GM18907 (cell line): ENCODE measurements around the gene COPB1.
A peak's percentile ranks its signal among the peaks of the same experiment; 100 is the strongest.
"Not testable (repeated sequence)": the region's sequence is repeated elsewhere in the genome, so short reads cannot be mapped to it uniquely, and the experiment has no call there.

Experiments
- ATAC-seq: cut with Tn5 transposase; IDR thresholded peaks from one replicate; pipeline ENCODE4 v1.9.1; 2021; ENCODE audit warnings: mild to moderate bottlenecking, moderate library complexity; ENCODE audit not compliant: unreplicated experiment

Gene COPB1, protein sequence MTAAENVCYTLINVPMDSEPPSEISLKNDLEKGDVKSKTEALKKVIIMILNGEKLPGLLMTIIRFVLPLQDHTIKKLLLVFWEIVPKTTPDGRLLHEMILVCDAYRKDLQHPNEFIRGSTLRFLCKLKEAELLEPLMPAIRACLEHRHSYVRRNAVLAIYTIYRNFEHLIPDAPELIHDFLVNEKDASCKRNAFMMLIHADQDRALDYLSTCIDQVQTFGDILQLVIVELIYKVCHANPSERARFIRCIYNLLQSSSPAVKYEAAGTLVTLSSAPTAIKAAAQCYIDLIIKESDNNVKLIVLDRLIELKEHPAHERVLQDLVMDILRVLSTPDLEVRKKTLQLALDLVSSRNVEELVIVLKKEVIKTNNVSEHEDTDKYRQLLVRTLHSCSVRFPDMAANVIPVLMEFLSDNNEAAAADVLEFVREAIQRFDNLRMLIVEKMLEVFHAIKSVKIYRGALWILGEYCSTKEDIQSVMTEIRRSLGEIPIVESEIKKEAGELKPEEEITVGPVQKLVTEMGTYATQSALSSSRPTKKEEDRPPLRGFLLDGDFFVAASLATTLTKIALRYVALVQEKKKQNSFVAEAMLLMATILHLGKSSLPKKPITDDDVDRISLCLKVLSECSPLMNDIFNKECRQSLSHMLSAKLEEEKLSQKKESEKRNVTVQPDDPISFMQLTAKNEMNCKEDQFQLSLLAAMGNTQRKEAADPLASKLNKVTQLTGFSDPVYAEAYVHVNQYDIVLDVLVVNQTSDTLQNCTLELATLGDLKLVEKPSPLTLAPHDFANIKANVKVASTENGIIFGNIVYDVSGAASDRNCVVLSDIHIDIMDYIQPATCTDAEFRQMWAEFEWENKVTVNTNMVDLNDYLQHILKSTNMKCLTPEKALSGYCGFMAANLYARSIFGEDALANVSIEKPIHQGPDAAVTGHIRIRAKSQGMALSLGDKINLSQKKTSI

DNA sequence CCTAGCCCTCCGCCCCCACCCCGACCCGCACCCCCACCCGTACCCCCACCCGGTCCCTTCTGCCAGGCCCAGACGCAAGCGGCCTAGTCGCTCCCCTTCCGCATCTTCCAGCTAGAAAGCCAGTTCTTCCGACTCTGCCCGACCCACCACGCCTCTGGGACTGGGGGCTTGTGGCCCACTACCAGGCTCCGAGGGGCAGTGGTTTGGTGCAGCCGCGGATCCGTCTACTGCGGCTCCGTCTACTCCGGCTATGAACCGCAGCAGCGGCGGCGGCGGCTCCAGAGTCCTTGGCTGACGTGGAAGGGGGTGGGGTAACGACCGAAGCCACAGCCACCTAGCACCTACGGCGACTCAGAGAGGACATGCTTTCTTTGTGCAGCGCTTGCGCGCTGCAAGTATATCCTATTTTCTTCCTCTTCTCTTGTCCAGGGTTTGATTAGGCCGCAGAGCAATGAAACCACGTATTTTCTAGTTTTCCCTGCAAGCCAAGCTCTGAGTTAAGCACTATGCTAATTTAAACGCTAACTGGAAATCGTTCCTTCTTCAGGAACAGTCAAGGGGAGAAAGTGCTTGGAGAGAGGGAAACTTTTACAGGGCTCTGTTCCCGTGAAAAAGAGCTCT lies at the start of gene COPB1:
Gene COPB1, minus strand, starts transcription at position 252 of the 621 bp plus-strand sequence. CDS start 883 bp downstream, outside the sequence.
- ATAC-seq = peak; percentile 85

DNA sequence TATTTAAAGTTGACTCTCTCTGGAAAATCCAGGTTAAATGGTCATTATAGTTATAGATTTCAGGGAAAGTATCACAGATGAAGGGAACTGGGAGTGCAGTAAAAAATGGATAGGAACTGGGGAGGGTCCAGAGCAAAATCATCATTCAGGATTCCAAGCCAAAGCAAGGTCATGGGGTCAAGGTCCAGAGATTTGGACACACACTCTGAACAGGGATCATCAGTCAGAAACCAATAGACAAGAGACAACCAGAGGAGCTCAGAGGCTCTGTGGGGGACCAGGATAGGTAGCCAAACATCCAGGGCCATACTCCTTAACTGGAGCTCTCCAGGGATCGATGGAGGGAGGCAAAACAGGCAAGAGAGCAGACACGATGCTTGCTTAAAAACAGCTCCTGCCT lies 47.8 kb upstream of the COPB1 start:
- no peak for ATAC-seq

DNA sequence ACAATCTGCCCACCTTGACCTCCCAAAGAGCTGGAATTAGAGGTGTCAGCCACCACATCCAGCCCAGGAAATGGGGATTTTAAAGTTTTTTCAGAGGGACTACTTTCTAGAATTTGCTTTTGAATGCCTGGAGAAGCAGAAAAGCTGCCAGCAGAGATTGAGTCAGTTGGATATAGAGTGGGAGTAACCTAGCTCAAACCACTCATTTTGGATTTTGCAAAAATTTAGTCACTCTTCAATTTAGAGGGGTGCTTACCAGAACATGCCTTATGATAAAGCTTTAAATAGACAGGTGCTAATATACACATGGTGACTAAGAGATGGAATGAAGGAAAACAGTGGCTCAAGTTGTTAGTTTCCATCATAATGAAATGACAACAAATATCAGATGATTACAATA lies 47.1 kb upstream of the COPB1 start:
- no peak for ATAC-seq

DNA sequence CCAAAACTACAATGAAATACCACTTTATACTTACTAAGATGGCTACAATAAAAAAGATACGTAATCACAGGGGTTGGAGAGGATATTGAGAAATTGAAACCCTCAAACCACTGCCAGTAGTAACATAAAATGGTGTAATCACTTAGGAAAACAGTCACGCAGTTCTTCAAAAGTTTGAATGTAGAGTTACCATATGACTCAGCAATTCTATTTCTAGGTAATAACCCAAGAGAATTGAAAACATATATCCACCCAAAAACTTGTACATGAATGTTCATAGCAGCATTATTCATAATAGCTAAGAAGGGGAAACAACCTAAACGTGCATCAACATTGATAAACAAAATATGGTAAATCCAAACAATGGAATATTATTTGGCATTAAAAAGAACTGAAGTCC lies 45.0 kb upstream of the COPB1 start:
- ATAC-seq = peak; percentile 84

DNA sequence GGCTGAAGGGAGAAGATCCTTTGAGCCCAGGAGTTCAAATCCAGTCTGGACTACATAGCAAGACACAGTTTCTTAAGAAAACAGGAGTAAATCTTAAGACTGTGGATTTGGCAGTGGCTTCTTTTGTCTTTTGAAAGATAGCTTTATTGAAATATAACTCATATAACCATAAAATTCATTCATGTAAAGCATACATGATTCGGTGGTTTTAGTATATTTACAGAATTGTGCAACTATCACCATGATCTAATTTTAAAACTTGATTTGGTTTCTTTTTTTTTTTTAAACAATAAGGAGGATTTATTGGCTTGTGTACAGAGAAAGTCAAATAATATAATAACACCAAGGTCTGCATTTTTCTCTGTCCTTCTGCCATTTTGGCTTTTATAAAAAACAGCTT lies 43.6 kb upstream of the COPB1 start:
- ATAC-seq = no peak

DNA sequence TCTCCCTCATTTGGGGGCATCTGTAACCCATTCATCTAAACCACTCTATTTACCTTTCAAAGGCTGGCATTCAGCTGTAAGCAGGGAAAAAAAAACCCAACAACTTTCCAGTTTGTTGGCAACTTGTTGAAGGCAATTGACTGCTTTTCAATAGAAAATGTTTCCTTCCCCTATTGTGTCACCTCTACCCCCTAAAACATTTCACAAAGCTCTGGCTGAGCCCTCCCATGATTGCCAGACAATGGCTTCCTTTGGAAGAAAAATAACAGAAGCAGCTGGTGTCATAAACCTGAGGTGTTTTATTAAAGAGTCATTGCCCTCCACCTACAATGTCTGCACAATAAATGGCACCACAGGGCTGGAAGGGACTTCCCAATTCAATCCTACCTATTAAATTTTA lies 42.7 kb upstream of the COPB1 start:
- ATAC-seq = no peak

DNA sequence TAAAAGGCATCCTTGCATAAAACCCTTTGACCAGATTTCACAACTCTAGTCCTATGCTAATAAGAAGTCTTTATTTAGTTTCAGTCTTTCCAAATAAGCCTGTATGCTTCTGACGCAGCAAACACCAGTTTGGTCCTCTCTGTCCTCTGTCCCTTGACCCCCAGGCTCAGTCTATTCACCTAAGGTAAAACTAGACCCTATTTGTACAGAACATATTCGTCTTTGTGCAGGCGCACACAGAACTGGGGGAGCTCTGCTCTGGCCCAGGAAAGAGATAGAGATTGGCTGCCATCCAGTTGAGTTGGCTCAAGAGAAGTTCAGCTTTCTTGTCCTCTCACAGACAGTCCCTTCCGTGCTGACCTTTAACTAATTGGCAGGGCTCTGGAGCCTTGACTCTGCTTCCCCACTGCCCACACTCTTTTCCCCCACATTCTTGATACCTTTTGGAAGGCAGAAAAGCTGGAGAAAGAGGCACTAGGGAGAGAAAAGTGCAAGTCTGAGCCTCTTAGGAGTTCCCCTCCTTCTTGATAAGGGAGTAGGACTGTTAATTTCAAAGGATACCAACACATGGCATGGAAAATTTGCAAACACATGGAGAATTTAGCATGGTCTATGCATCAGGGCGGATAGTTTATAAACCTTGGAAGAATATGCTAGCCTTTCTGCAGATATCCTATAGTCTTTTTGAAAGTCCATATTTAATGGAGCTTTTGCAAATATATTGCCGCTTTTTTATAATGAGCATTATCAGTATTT lies 41.8 kb upstream of the COPB1 start:
- no peak for ATAC-seq

DNA sequence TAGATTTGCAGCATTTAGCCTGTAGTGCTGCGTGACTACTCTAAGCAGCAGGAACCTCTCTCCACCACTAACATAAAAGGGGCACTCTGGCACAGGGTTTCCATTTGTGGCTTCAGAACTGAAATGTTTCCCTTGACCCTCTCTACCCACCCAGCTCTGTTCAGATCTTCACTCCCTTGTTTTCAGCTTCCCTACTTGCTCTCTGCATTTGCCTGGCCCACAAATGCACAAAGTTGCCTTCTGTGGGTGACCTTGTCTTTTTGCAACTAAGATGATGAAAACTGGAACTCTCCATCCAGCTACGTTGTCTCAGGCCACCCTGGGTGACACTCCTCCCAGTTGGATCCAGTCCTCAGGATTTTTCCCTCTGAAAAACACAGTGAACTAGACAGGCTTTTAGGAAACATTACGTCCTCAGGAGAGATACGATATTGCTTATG lies 40.4 kb upstream of the COPB1 start:
- ATAC-seq = no peak

DNA sequence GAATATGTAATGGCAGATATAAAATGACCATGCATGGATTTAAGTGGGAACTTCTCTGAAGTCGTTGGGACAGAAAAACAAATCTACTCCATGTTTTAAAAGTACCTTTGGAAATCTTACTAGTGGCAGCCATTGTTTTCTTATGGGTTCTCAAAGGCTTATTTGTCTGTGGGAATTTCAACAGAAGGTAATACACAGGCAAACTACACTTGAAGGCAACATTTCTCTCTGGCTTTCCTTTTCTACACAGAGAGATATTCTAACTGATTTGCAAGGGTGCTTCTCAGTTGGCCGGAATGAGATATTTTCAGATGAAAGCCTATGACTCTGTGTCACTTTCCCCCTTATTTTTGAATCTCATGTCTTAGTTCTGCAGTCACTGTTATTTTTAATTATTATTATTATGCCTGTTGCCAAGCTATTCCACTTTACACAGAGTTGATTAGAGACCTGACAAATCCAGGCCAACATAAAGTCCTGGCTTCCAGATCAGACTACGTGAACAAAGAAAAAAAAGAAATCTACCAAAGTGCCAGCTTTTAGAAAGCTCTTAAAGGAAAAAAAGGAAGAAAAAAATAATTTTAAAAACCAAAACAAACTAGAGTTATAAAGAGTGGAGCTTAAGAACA lies 39.4 kb upstream of the COPB1 start:
- no peak for ATAC-seq

DNA sequence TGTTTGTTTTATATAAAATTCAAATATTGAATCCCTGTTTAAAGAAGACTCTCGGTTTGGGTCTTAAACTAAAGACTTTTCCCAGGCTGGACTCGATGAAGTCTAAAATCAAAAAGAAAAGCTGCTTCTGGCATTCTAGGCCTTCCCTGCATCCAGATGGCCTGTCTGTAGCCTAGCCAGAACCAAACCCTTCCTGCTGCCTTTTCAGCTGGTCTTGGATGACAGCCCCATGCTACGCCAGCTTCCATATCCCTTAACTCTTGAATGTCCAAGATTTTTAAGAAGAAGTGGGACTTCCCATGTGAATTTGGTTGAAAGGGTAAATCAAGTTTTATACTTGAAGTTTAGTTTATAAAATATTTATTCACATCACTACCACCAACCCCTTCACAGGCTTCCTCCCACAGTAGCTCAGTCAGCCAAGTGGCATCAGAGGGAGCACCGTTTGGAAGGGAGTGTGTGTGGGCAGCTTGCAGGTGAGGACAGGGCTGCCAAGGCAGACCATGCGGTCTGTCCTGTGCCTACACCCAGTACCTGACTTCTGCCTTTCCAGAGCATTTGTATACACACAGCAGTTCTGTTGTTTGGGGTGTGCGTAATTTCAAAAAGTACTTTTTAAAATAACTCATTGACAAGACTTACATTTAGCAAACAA lies 38.8 kb upstream of the COPB1 start:
- ATAC-seq = no peak

DNA sequence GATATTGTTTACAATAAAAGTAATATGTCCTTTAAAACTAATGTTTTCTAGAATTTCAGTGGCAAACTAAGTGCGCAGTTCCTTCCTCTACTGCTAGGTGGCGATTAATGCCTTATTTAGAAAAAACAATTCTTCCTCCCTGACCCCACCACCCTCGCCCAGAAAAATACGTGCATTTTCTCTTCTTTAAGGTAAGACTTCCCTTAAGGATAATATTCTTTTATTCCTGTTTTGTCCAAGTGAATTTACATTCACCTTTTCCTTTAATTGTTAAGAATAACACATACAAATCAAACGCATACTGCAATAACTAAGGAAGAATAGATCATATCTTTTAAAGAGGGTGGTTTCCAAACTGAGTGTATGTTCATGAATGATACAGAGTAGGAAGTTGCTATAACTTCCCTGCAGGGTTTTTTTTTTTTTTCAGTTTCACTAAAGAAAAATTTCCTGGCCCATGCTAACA lies 37.6 kb upstream of the COPB1 start:
- ATAC-seq = peak; percentile 75

DNA sequence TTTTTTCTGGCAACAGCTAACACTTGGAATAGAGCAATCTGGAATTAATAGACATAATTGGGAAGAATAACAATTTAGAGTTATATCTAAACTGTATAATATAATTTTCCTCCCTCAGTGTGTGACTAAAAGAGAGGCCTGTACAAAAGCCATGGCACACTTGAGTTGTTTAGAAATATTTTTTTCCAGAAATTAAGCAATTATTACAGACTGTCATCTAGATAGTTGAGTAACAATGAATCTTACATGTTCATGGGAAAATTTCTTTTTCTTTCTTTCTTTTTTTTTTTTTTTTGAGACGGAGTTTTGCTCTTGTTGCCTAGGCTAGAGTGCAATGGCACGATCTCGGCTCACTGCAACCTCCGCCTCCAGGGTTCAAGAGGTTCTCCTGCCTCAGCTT lies 35.6 kb upstream of the COPB1 start:
- ATAC-seq = not testable (repeated sequence)

DNA sequence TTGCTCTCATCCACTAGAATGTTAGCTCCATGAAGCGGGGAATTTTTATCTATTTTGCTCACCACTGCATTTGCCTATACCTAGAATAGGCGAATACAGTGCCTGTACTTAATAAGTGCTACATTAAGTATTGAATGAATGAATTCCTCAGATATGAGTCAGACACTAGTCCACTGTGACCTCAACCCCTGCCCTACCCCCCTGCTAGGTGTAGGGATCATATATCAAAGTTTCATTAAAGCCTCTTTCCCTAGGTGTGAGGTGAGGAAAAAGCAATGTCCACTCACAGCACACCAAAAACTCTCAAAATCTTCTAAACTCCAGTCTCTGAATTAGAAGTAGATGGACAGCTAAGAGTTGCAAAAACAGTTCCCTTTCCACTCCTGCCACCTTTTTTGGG lies 30.3 kb upstream of the COPB1 start:
- ATAC-seq = no peak

DNA sequence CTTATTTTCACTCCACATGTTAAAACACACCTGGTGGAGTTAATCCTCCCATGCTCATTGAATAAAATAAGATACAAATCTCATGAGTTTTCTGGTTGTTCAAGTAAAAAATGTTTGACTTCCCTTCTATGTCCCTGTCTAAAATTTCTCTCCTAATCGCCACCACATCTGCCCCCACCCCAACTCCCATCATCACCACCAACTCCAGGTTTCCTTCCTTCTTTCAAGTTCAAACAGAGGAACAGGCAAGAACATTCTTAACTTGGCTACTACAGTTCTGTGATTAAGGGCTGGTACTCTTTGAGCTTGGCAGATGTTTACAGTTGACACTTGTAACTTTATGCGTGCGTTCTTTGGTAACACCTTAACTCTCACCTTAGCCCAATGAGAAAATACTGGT lies 29.7 kb upstream of the COPB1 start:
- ATAC-seq = no peak

DNA sequence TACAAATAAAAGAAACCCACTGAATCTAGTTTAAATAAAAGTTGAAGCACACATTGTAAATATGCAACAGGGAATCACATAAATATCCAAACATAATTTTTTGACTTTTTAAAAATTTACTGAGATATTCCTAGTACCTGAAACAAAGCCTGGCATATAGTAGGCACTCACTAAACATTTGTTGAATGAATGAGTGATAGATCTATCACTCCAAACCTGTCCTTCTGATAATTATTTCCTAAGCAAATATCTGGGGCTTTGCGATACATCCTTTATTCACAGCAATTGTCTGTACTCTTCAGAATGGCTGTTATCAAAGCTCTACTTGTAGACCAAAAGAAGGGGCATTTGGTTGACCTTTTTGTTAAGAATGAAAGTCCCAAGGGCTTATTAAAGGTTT lies 23.2 kb upstream of the COPB1 start:
- ATAC-seq = no peak

DNA sequence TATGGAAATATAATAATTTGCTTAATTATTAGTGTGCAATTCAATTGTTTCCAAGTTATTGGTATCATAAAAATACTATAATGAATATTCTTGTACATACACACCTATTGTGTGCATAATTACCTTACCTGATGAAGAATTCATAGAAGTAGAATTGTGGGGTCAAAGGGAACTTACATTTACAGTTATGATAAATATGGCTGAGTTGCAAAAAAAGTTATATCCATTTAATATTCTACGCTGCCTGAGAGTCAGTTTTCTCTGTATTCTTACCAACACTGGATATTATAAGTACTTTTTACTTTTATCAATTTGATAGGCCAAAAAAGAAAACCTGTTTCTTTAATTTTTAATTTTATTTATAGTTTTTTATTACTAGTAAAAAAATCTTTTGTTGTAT lies 22.6 kb upstream of the COPB1 start:
- no peak for ATAC-seq

DNA sequence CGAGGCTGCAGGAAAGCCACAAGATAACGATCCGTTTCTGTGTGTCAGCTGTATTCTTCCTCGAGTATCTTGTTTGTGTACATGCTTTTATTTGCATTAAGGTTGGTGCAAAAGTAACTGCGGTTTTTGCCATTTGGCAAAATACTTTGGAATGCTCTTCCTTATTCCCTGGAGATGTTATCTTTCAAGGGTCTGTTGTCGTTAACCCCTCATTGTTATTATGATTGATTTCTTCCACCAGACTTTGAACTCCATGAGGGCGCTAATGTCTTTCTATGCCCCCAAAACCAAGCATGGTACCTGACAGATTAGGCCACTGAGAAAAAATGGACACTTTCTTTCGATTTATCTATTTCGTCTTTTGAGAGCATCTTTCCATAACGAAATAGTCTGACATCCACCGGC lies 21.1 kb upstream of the COPB1 start:
- no peak for ATAC-seq

DNA sequence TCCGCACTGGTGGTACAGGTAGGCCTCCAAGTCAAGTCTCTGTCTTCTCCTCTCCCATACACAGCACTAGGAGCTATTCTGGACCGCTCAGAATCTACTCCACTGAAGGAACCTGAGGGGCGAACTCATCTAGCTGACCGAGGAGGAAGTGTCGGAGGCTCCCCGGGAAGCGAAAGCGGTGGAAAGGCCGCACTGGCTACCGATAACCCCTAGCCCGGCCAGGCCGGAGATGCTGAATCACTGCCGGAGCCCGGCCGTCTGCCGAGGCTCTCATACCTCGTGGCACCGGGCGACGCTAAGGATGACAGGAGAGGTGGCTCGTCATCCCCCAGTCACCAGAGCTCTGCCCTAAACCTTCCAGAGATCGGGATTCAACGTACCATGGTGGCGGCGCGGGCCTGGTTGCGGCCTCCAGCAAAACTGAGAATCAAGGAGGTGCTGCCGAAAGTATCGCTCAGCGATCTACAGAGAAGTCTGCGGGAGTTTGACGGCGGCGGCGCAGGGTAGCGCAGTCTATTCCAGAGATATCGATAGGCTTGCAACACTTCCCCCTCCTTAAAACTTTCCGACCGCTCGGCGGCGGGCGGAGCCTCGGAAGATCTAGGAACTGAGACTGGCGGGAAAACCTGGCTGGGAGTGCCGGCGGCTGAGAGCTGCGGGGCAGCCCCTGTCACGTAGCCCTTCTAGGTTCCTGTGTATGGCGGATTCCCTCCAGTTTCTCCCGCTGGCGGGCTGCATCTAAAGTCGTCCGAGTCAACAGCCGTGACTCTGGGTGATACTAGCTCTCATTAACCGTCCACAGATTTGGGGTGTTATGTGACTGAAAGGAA lies 20.5 kb upstream of the COPB1 start, which contains the start of gene PSMA1:
Gene PSMA1, minus strand, starts transcription at position 470 of the 830 bp plus-strand sequence. Its CDS starts 87 bp downstream, at position 383.
- peak; percentile 97 for ATAC-seq

DNA sequence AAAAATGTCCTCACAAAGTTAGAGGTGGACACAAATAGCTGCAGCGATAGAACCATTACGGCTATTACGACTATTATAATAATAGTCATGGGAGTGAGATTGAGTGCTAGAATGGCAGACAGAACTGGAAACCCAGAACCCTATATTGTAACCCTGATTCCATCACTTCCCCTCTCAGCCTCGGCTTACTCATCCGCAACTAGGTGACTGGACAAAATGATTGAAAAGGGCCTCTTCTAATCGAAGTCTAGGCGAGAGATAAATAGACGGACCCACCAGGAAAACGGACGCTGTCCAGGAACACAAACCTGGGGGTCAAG lies 19.9 kb upstream of the COPB1 start:
- ATAC-seq = peak; percentile 7
